ENCODE measurements around the gene RBX1.

The RBX1 gene

DNA sequence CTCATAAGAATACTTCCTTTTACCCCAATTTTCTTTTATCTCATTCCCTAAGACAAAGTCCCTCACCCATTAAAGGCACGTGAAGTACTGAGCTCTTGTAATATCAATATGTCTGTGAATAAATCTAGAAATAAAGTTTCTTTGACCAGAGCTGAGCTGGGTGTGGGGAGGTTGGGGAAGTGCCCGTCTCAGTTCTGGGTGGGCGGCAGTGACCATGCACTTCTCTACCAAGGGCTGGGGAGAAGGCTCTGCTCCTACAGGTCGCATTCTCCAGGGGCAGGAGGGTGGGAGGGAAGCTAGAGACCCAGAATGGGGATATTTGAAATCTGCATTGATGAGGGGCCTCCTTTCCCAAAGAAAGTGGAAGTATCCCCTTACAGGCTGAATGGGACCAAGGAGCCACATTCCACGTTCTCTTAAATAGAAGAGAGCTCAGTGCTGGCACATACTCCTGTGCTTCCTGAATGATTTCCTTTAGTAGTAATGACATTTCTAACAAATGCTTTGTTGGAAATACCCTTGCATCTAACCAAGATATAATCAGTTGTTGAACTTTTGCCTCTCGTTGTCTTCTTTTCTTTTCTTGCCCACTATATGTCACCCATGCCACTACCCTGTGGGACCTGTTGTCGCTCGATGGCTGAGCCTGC is 16.1 kb downstream of the RBX1 start:
- DNase-seq (ENCODE audit: low spot score) (no peak), ATAC-seq (ENCODE audit: low read depth) (no peak)
- Histone ChIP-seq H3K9me3 (ENCODE audit: severe bottlenecking) (no peaks in the 10 kb centered on the region), H3K27me3 (ENCODE audit: insufficient read depth, poor library complexity, severe bottlenecking) (no peaks in the 10 kb centered on the region), H3K36me3 (ENCODE audit: low read depth) (peaks cover 80% of the 10 kb centered on the region), H3K27ac (ENCODE audit: poor library complexity, severe bottlenecking) (no peak overlapping the region), H3K4me3 (ENCODE audit: severe bottlenecking) (no peak overlapping the region), H3K4me1 (ENCODE audit: insufficient read depth, poor library complexity, severe bottlenecking) (no peaks in the 10 kb centered on the region)
- TF ChIP-seq, protein P1, sequence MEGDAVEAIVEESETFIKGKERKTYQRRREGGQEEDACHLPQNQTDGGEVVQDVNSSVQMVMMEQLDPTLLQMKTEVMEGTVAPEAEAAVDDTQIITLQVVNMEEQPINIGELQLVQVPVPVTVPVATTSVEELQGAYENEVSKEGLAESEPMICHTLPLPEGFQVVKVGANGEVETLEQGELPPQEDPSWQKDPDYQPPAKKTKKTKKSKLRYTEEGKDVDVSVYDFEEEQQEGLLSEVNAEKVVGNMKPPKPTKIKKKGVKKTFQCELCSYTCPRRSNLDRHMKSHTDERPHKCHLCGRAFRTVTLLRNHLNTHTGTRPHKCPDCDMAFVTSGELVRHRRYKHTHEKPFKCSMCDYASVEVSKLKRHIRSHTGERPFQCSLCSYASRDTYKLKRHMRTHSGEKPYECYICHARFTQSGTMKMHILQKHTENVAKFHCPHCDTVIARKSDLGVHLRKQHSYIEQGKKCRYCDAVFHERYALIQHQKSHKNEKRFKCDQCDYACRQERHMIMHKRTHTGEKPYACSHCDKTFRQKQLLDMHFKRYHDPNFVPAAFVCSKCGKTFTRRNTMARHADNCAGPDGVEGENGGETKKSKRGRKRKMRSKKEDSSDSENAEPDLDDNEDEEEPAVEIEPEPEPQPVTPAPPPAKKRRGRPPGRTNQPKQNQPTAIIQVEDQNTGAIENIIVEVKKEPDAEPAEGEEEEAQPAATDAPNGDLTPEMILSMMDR (IDR thresholded peaks at IDR 0.05; ENCODE audit: poor library complexity, severe bottlenecking), result no peak

DNA sequence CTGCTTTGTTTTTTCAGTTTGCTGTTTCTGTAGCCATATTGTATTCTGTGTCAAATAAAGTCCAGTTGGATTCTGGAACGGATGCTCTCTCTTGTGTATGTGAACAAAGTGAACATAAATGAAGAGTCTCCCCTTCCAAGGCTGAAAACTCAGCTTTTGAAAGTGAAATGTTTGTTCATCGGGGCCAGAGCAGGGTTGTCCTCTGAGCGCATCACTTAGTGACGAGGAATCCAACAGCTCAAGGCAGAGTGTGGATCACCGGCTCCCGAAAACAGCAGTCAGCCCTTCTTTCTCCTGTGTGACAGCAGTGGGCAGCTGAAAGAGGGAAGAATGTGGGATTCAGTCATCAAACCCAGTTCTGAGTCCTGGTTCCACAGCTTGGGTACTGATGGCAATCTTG is 21.4 kb downstream of the RBX1 start:
- Histone ChIP-seq H3K4me3 (ENCODE audit: severe bottlenecking) (no peak overlapping the region), H3K27me3 (ENCODE audit: insufficient read depth, poor library complexity, severe bottlenecking) (no peaks in the 10 kb centered on the region), H3K9me3 (ENCODE audit: severe bottlenecking) (no peaks in the 10 kb centered on the region), H3K27ac (ENCODE audit: poor library complexity, severe bottlenecking) (no peak overlapping the region), H3K36me3 (ENCODE audit: low read depth) (peaks cover 38% of the 10 kb centered on the region), H3K4me1 (ENCODE audit: insufficient read depth, poor library complexity, severe bottlenecking) (no peaks in the 10 kb centered on the region)
- ATAC-seq (ENCODE audit: low read depth) (no peak; the same call in 2 of the 3 replicates), DNase-seq (ENCODE audit: low spot score) (no peak)
- TF ChIP-seq, protein P1 (IDR thresholded peaks at IDR 0.05; ENCODE audit: poor library complexity, severe bottlenecking), result no peak

DNA sequence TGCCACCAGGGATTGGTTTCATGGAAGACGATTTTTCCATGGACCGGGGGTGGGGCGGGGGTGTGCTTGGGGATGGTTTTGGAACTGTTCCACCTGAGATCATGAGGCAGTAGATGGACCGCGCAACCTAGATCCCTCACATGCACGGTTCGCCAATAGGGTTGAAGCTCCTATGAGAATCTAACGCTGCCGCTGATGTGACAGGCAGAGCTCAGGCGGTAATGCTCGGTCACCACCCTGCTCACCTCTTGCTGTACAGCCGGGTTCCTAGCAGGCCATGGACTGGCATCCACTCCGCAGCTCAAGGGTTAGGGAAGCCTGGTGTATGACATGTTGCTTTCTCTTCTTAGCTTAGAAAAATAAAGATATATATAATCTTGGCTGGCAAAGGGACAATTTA is 22.0 kb downstream of the RBX1 start:
- ATAC-seq (ENCODE audit: low read depth), result no peak
- H3K27me3 ChIP-seq (ENCODE audit: insufficient read depth, poor library complexity, severe bottlenecking), result no peaks in the 10 kb centered on the region

DNA sequence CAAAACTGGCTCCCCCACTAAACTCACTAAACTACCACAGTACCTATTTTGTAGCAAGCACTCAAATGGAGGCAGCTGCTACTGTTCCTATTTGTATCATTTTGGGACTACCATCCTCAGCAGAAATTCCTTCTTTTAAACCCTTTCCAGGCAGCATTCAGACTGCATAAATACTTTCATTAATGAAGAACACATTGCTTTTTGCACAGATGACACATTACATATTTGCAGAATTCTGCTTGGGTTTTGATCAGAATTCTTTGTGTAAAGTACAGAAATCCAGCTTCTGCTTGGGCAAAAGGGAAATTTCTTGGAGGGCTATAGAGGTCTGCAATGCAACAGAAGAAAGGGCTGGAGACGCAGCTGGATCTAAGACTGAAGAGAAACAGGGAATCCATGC is 24.2 kb downstream of the RBX1 start:
- Histone ChIP-seq H3K4me1 (ENCODE audit: insufficient read depth, poor library complexity, severe bottlenecking) (no peaks in the 10 kb centered on the region), H3K27me3 (ENCODE audit: insufficient read depth, poor library complexity, severe bottlenecking) (no peaks in the 10 kb centered on the region), H3K9me3 (ENCODE audit: severe bottlenecking) (no peaks in the 10 kb centered on the region), H3K27ac (ENCODE audit: poor library complexity, severe bottlenecking) (no peak overlapping the region), H3K4me3 (ENCODE audit: severe bottlenecking) (no peak overlapping the region), H3K36me3 (ENCODE audit: low read depth) (peaks cover 19% of the 10 kb centered on the region)
- TF ChIP-seq, protein P1 (IDR thresholded peaks at IDR 0.05; ENCODE audit: poor library complexity, severe bottlenecking), result no peak
- no peak for DNase-seq (ENCODE audit: low spot score)
- ATAC-seq (ENCODE audit: low read depth), result no peak

More for the DNA sequence above, 22.0 kb downstream of the RBX1 start:
- TF ChIP-seq, protein P1 (IDR thresholded peaks at IDR 0.05; ENCODE audit: poor library complexity, severe bottlenecking), result no peak
- Histone ChIP-seq H3K27ac (ENCODE audit: poor library complexity, severe bottlenecking) (no peak overlapping the region), H3K4me1 (ENCODE audit: insufficient read depth, poor library complexity, severe bottlenecking) (no peaks in the 10 kb centered on the region), H3K36me3 (ENCODE audit: low read depth) (peaks cover 35% of the 10 kb centered on the region), H3K4me3 (ENCODE audit: severe bottlenecking) (no peak overlapping the region), H3K9me3 (ENCODE audit: severe bottlenecking) (no peaks in the 10 kb centered on the region)
- no peak for DNase-seq (ENCODE audit: low spot score)
